Type B pancreatic cell (in vitro differentiated cells): ENCODE measurements around the gene CD244. TPM values are rescaled to one million over a fixed set of nuclear protein-coding genes. Genes with fewer than 3 reads are reported as not detected.
"Not testable (repeated sequence)": the region's sequence is repeated elsewhere in the genome, so short reads cannot be mapped to it uniquely, and the experiment has no call there.

Experiments used
- DNase-seq: peaks from one replicate; pipeline ENCODE4 v3.0.0; 2021; ENCODE audit warnings: mixed read lengths; ENCODE audit not compliant: unreplicated experiment; ENCODE audit errors: extremely low spot score
- H3K27ac Mint-ChIP-seq: 2 replicates; pipeline ENCODE4 v1.8.0; 2021; ENCODE audit warnings: mild to moderate bottlenecking, mixed read lengths
- H3K27me3 Mint-ChIP-seq: 2 replicates; pipeline ENCODE4 v1.8.0; 2021; ENCODE audit warnings: mixed read lengths
- H3K36me3 Mint-ChIP-seq: 2 replicates; pipeline ENCODE4 v1.8.0; 2021; ENCODE audit warnings: mixed read lengths
- H3K4me1 Mint-ChIP-seq: one replicate; pipeline ENCODE4 v1.8.0; 2021; ENCODE audit warnings: mixed read lengths; ENCODE audit not compliant: unreplicated experiment
- H3K4me3 Mint-ChIP-seq: 2 replicates; pipeline ENCODE4 v1.8.0; 2021; ENCODE audit warnings: mild to moderate bottlenecking, mixed read lengths
- H3K9me3 Mint-ChIP-seq: 2 replicates; pipeline ENCODE4 v1.8.0; 2021; ENCODE audit warnings: mixed read lengths
- CTCF ChIP-seq: fragments of 200-600 bp; sonication (generic); conservative IDR thresholded peaks from 2 replicates; pipeline ENCODE4 v1.5.0; 2021; ENCODE audit warnings: antibody characterized with exemption, mild to moderate bottlenecking
- total RNA-seq: library from RNA; stranded (reverse); gene quantifications from 2 replicates; pipeline ENCODE4 v1.2.1, GENCODE V29; 2021; ENCODE audit warnings: low replicate concordance

CD244 gene
- total RNA-seq, 1 donor from 2014 or later, result 0.56 TPM

DNA sequence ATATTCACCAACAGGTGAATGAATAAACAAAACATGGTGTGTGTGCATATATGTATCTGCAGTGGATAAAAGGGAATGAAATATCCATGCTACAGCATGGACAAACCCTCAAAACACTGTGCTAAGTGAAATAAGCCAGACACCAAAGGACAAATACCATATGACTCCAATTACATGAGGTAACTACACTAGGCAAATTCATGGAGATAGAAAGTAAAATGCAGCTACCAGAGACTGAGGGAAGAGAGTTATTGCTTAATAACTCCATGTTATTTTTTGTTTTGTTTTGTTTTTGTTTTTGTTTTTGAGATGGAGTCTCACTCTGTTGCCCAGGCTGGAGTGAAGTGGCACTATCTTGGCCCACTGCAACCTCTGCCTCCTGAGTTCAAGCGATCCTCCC lies 19.9 kb upstream of the CD244 start:
- H3K27ac Mint-ChIP-seq, result no peak overlapping the region
- no peak overlapping the region for H3K4me3 Mint-ChIP-seq
- no peaks in the 10 kb centered on the region for H3K4me1 Mint-ChIP-seq
- no peak for DNase-seq
- peaks cover 3% of the 10 kb centered on the region for H3K27me3 Mint-ChIP-seq
- no peaks in the 10 kb centered on the region for H3K9me3 Mint-ChIP-seq
- TF ChIP-seq CTCF, result no peak
- no peaks in the 10 kb centered on the region for H3K36me3 Mint-ChIP-seq

GRCh38 chr1:160881264-160881663 lies 18.6 kb upstream of the CD244 start:
- not testable (repeated sequence) for H3K9me3 Mint-ChIP-seq, H3K4me3 Mint-ChIP-seq, H3K36me3 Mint-ChIP-seq, H3K4me1 Mint-ChIP-seq, DNase-seq, H3K27ac Mint-ChIP-seq, H3K27me3 Mint-ChIP-seq

DNA sequence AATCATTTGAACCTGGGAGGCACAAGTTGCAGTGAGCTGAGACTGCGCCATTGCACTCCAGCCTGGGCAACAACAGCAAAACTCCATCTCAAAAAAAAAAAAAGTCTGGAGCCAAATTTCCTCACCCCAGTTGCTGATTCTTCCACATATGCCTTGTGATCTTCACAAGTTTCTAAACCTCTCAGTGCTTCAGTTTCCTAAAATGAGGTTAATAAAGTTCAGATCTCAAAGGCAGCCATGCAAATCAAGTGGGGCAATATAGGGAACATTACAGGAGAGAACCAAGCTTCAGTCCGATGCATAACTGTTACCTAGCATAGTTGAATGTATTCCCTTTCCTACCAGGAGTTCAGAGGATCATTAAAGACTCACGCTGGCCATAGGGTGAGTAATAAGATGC lies 17.5 kb upstream of the CD244 start:
- H3K9me3 Mint-ChIP-seq, result no peaks in the 10 kb centered on the region
- no peak overlapping the region for H3K27ac Mint-ChIP-seq
- H3K27me3 Mint-ChIP-seq, result peaks cover 6% of the 10 kb centered on the region
- H3K4me1 Mint-ChIP-seq, result no peaks in the 10 kb centered on the region
- TF ChIP-seq CTCF, result no peak
- no peak for DNase-seq
- no peaks in the 10 kb centered on the region for H3K36me3 Mint-ChIP-seq
- no peak overlapping the region for H3K4me3 Mint-ChIP-seq

DNA sequence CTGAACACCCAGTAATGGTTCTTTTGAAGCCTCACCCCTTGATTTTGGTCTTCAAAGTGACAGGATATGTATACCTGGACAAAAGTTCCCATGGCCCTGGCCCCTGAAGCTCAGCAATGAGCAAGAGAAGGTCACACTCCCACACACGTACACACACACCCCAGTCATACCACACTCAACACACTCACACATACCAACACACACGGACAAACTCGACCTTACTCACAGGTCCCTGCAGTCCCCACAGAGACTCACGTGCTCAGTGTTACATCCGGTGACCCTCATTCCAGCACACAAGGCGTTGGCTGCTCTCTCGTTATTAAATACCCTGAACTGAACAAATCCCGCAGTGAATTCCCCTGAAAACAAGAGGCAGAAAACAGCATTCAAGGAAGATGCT lies 16.4 kb upstream of the CD244 start:
- Mint-ChIP-seq H3K9me3 (no peaks in the 10 kb centered on the region), H3K27me3 (peaks cover 9% of the 10 kb centered on the region), H3K4me3 (no peak overlapping the region), H3K27ac (no peak overlapping the region), H3K4me1 (no peaks in the 10 kb centered on the region), H3K36me3 (no peaks in the 10 kb centered on the region)
- DNase-seq, result no peak
- no peak for TF ChIP-seq CTCF

DNA sequence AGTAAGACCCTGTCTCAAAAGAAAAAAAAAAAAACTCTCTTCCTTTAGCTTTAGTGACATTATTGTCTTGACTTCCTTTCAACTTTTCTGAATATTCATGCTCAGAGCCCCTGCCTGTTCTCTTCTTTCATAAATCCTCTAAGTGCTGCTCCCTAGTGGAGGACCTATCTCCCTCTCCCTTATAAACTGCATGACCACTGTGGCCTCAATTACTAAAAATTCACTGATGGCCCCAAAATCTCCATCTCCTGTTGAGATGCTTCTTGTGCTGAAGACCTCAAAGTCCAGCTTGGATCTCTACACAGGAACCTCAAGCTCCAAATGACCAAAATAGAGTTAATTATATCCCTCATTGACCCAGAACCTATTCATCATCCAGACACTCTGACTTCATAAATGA lies 14.5 kb upstream of the CD244 start:
- no peak overlapping the region for H3K4me3 Mint-ChIP-seq
- no peaks in the 10 kb centered on the region for H3K4me1 Mint-ChIP-seq
- H3K36me3 Mint-ChIP-seq, result no peaks in the 10 kb centered on the region
- H3K27ac Mint-ChIP-seq, result no peak overlapping the region
- TF ChIP-seq CTCF, result peak; percentile 16
- peaks cover 9% of the 10 kb centered on the region for H3K27me3 Mint-ChIP-seq
- no peaks in the 10 kb centered on the region for H3K9me3 Mint-ChIP-seq
- DNase-seq, result no peak

GRCh38 chr1:160876311-160876710 lies 13.6 kb upstream of the CD244 start:
- peaks cover 9% of the 10 kb centered on the region for H3K27me3 Mint-ChIP-seq
- no peak for TF ChIP-seq CTCF
- no peak overlapping the region for H3K27ac Mint-ChIP-seq
- no peaks in the 10 kb centered on the region for H3K36me3 Mint-ChIP-seq
- no peaks in the 10 kb centered on the region for H3K4me1 Mint-ChIP-seq
- H3K4me3 Mint-ChIP-seq, result no peak overlapping the region
- no peak for DNase-seq
- H3K9me3 Mint-ChIP-seq, result no peaks in the 10 kb centered on the region

- not testable (repeated sequence) for DNase-seq, H3K9me3 Mint-ChIP-seq, H3K27ac Mint-ChIP-seq, H3K4me3 Mint-ChIP-seq, H3K27me3 Mint-ChIP-seq, H3K4me1 Mint-ChIP-seq, H3K36me3 Mint-ChIP-seq
These were observed 12.9 kb upstream of the CD244 start for GRCh38 chr1:160875591-160875990.
